Stimulated activated naive CD8-positive, alpha-beta T cell treated with anti-CD3 and anti-CD28 coated beads, Interleukin-15, Interleukin-2, amounts not matched to agents 100 ng/mL and 50 ng/mL, for 24 hours (primary cell): Measurements from ENCODE around the gene POLR2J2.
A peak's percentile ranks its signal among the peaks of the same experiment; 100 is the strongest.
"Not testable (repeated sequence)": the region's sequence is repeated elsewhere in the genome, so short reads cannot be mapped to it uniquely, and the experiment has no call there.

Experiments used
- H3K27ac Mint-ChIP-seq: one replicate; pipeline ENCODE4 v1.8.0; 2021; ENCODE audit warnings: mild to moderate bottlenecking, mixed read lengths
- H3K27me3 Mint-ChIP-seq: one replicate; pipeline ENCODE4 v1.8.0; 2021; ENCODE audit warnings: mixed read lengths
- H3K36me3 Mint-ChIP-seq: one replicate; pipeline ENCODE4 v1.8.0; 2021; ENCODE audit warnings: low read depth, mixed read lengths
- H3K4me1 Mint-ChIP-seq: one replicate; pipeline ENCODE4 v1.8.0; 2021; ENCODE audit warnings: low read depth, mixed read lengths
- H3K4me3 Mint-ChIP-seq: one replicate; pipeline ENCODE4 v1.8.0; 2021; ENCODE audit warnings: mild to moderate bottlenecking, mixed read lengths
- H3K9me3 Mint-ChIP-seq: one replicate; pipeline ENCODE4 v1.8.0; 2021; ENCODE audit warnings: mixed read lengths

Gene POLR2J2

GRCh38 chr7:102671166-102671955 is at the start of gene POLR2J2:
TSS of gene POLR2J2 (minus strand) at chr7:102671663. CDS start at chr7:102671601, 62 bp downstream.
- not testable (repeated sequence) for H3K36me3 Mint-ChIP-seq, H3K4me1 Mint-ChIP-seq, H3K27me3 Mint-ChIP-seq, H3K27ac Mint-ChIP-seq, H3K9me3 Mint-ChIP-seq
- H3K4me3 Mint-ChIP-seq, result peak within 1 kb of the TSS; percentile 35

DNA sequence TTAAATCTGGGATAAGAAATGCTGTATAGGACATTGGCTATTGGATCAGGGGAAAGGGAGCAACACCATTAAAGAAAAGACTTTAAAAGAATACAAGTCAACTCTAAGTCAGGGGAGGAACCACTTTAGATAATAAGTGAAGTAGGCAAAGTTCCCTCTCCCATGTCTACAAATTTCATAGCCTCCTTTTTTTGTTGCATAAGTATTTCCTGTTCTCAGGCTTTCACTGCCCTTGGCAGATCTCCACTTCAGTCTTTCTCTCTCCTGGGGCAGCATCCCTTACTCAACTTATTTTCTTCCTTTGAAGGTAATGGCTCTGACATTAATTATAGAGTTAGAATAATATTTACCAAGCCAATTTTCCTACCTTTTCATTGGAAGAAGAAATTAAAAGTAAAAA is 47.0 kb upstream of the POLR2J2 start:
- H3K27me3 Mint-ChIP-seq, H3K36me3 Mint-ChIP-seq, H3K27ac Mint-ChIP-seq, H3K9me3 Mint-ChIP-seq, H3K4me1 Mint-ChIP-seq, H3K4me3 Mint-ChIP-seq: not testable (repeated sequence)

GRCh38 chr7:102715718-102716117 is 44.3 kb upstream of the POLR2J2 start:
- H3K27me3 Mint-ChIP-seq, H3K36me3 Mint-ChIP-seq, H3K27ac Mint-ChIP-seq, H3K4me3 Mint-ChIP-seq, H3K9me3 Mint-ChIP-seq: not testable (repeated sequence)
- peaks cover 21% of the 10 kb centered on the region for H3K4me1 Mint-ChIP-seq

- H3K4me1 Mint-ChIP-seq, result peaks cover 21% of the 10 kb centered on the region
- not testable (repeated sequence) for H3K27ac Mint-ChIP-seq, H3K36me3 Mint-ChIP-seq, H3K4me3 Mint-ChIP-seq, H3K27me3 Mint-ChIP-seq, H3K9me3 Mint-ChIP-seq
Observed at GRCh38 chr7:102714774-102715522, 43.5 kb upstream of the POLR2J2 start.

DNA sequence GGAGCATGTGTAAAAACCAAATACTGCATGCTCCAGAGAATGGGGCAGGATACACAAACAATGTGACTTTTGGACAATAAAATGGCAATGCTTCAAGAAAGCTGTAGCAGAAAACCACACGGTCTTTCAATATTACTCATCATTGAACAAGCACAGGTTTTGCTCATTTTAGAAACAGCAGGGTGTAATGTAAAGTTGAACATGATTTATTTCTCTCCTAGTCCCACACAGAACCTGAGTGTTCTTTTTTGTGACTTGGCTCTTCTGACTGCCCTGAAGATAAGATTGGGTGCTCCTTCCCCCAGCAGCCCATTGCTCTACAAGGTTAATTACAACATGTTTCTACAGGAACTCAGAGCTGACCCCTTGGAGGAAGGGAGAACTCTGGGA is 42.2 kb upstream of the POLR2J2 start:
- not testable (repeated sequence) for H3K9me3 Mint-ChIP-seq, H3K36me3 Mint-ChIP-seq, H3K27me3 Mint-ChIP-seq
- H3K4me3 Mint-ChIP-seq, result peak overlapping the region; percentile 38
- peaks cover 21% of the 10 kb centered on the region for H3K4me1 Mint-ChIP-seq
- H3K27ac Mint-ChIP-seq, result peak overlapping the region; percentile 76

- peak overlapping the region; percentile 76 for H3K27ac Mint-ChIP-seq
- H3K4me3 Mint-ChIP-seq, result peak overlapping the region; percentile 38
- H3K36me3 Mint-ChIP-seq, H3K9me3 Mint-ChIP-seq, H3K27me3 Mint-ChIP-seq: not testable (repeated sequence)
- H3K4me1 Mint-ChIP-seq, result peaks cover 21% of the 10 kb centered on the region
Observed at GRCh38 chr7:102713011-102713690, 41.7 kb upstream of the POLR2J2 start.

DNA sequence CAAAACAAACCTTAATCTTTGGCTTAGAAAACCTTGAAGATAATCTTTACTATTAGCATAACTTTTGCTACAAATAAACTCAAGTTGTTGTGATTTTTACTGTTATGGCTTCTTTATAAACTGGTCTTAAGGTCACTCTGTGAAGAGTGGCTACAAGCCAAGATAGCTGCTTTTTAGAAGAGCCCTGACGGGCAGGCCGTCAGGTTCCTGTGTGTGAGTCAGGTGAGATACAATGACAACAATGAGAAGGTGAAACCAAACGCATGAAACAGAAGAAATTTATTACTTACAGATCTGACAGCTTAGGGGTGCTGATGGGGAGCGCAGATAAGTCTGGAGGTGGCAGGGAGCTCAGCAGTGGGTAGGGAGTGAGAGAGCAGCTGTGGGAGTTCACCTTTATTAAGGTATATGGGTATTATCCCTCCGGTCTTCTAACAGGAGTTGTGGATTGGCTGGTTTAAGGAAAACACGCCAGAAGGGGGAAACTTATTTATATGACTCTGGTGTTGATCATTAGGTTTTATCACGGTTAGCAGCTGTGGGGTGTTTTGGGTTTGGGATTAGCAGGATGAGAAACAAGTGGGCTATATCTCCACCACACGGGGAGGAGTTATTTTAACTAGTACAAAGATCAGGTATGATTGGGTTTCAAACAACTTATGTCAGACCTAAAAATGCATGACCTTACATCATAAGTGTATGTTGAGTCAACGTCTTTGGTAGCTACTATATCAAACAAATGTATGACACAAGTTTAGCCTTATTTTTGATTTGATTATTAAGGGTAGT is 27.7 kb upstream of the POLR2J2 start:
- H3K27ac Mint-ChIP-seq, H3K4me3 Mint-ChIP-seq, H3K36me3 Mint-ChIP-seq: not testable (repeated sequence)

DNA sequence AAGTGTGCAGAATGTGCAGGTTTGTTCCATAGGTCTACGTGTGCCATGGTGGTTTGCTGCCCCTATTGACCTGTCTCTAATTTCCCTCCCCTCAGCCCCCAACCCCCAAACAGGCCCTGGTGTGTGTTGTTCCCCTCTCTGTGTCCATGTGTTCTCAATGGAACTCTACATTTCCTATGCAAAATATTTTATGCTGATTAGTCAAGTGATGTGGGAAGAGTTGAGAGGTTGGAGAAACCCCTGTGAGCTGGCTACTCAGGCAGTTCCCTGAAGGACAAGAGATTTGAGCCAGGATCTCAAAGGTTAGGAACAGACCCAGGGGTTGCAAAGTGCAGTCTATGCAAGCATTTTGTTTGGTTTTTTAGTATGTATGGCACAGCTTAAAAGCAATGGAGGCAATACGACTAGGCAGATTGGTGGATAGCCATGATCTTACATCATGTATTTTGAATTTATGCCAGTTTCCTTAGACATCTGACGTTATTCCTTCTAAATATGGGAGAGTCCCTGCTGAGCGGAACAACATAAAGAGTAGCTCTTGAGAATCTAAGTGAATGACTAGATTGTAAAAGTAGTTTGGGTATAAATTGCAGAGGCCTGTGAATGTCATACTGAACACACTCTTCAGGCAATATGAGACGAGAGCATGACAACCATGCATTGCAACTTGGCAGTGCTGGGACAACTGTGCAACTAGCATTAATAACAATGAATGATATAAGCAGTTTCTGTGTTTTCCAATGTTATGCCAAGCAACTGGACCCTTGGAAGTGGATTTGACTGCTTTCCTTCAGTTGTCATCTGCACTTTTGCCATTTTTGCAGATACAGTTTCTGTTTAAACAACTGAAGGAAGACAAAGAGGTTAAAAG is 26.4 kb upstream of the POLR2J2 start:
- not testable (repeated sequence) for H3K9me3 Mint-ChIP-seq, H3K36me3 Mint-ChIP-seq, H3K4me1 Mint-ChIP-seq, H3K27ac Mint-ChIP-seq, H3K27me3 Mint-ChIP-seq, H3K4me3 Mint-ChIP-seq

More for the DNA sequence above, 27.7 kb upstream of the POLR2J2 start:
- H3K9me3 Mint-ChIP-seq, H3K4me1 Mint-ChIP-seq, H3K27me3 Mint-ChIP-seq: not testable (repeated sequence)

DNA sequence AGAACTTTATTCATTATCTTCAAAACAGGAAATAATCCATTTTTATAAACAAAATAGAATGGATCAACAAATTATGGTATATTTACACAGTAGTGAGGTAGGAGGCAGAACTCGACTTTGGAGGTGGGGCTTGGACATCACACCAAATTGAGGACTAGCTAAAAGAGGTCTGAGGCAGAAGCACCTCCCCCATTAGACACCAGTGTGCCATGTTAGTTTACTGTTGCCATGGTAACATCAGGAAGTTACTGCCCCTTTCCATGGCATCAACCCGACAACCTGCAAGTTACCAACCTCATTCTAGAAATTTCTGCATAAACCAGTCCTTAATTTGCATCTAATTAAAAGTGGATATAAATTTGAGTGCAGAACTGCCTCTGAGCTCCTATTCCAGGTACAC is 24.5 kb upstream of the POLR2J2 start:
- H3K9me3 Mint-ChIP-seq, H3K27me3 Mint-ChIP-seq, H3K4me1 Mint-ChIP-seq, H3K4me3 Mint-ChIP-seq, H3K27ac Mint-ChIP-seq, H3K36me3 Mint-ChIP-seq: not testable (repeated sequence)

- not testable (repeated sequence) for H3K27me3 Mint-ChIP-seq, H3K4me3 Mint-ChIP-seq, H3K9me3 Mint-ChIP-seq, H3K4me1 Mint-ChIP-seq, H3K27ac Mint-ChIP-seq, H3K36me3 Mint-ChIP-seq
Observed at GRCh38 chr7:102695033-102695552, 23.6 kb upstream of the POLR2J2 start.

DNA sequence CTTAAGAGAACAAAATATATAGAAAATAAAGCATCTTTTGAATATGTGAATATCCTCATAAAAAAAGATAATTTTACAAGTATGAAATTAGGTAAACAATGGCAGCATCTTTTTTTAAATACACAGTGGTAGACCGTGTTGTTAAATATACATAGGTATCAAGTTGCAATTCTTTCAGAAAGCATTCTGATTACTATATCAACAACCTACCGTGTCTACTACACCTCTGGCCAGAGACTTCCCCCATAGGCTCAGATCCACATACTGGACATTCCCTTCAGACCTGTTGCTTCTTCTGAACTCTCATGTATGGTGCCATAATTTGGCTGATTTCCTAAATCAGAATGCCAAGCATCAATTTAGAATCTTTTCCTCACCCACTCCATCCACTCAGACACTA is 22.5 kb upstream of the POLR2J2 start:
- not testable (repeated sequence) for H3K27me3 Mint-ChIP-seq, H3K4me1 Mint-ChIP-seq, H3K9me3 Mint-ChIP-seq, H3K27ac Mint-ChIP-seq, H3K36me3 Mint-ChIP-seq, H3K4me3 Mint-ChIP-seq

DNA sequence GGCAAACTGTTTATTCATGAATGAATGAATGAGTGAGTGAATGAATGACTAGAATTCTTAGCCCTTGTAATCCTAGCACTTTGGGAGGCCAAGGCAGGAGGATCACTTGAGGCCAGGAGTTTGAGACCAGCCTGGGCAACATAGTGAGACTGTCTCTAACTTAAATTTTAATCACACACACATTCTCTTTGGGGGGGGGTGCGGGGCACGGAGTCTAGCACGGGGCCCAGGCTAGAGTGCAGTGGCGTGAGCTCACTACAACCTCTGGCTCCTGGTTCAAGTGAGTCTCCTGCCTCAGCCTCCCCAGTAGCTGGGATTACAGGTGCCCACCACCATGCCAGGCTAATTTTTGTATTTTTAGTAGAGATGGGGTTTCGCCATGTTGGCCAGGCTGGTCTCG is 19.1 kb upstream of the POLR2J2 start:
- not testable (repeated sequence) for H3K4me3 Mint-ChIP-seq, H3K27me3 Mint-ChIP-seq, H3K36me3 Mint-ChIP-seq, H3K9me3 Mint-ChIP-seq, H3K27ac Mint-ChIP-seq, H3K4me1 Mint-ChIP-seq

GRCh38 chr7:102689436-102690282 is 18.2 kb upstream of the POLR2J2 start:
- not testable (repeated sequence) for H3K27me3 Mint-ChIP-seq, H3K9me3 Mint-ChIP-seq, H3K36me3 Mint-ChIP-seq, H3K4me1 Mint-ChIP-seq, H3K4me3 Mint-ChIP-seq, H3K27ac Mint-ChIP-seq
